ENCODE results near the gene NEIL1. TPM values are rescaled to one million over a fixed set of nuclear protein-coding genes. Genes with fewer than 3 reads are reported as not detected.

The NEIL1 gene
- total RNA-seq, 1 donor, result 3.6 TPM

- Histone ChIP-seq H3K36me3 (ENCODE audit: insufficient read depth, low read length) (no peaks in the 10 kb centered on the region), H3K4me3 (ENCODE audit: insufficient read depth, low read length) (no peak overlapping the region), H3K4me2 (ENCODE audit: insufficient read depth, low read length) (no peak overlapping the region), H3K4me1 (ENCODE audit: insufficient read depth, low read length) (no peaks in the 10 kb centered on the region), H3K27ac (ENCODE audit: low read depth, low read length) (no peak overlapping the region), H2AFZ (ENCODE audit: low read length) (no peak overlapping the region), H3K9me3 (ENCODE audit: low read depth, low read length) (no peaks in the 10 kb centered on the region), H3K27me3 (ENCODE audit: insufficient read depth, low read length) (peaks cover 5% of the 10 kb centered on the region), H4K20me1 (ENCODE audit: insufficient read depth, low read length) (no peaks in the 10 kb centered on the region), H3K79me2 (ENCODE audit: insufficient read depth, low read length) (no peaks in the 10 kb centered on the region)
- TF ChIP-seq CTCF (IDR thresholded peaks at IDR 0.05; ENCODE audit: extremely low read depth, low read depth, low read length), result no peak
- DNase-seq (ENCODE audit: insufficient read length, low spot score, missing footprints), result no peak
These were observed 20.9 kb upstream of the NEIL1 start for GRCh38 chr15:75325922-75326321.

- no peak overlapping the region for H3K4me2 ChIP-seq (ENCODE audit: insufficient read depth, low read length)
- H3K79me2 ChIP-seq (ENCODE audit: insufficient read depth, low read length), result no peaks in the 10 kb centered on the region
- H4K20me1 ChIP-seq (ENCODE audit: insufficient read depth, low read length), result no peaks in the 10 kb centered on the region
- TF ChIP-seq CTCF (IDR thresholded peaks at IDR 0.05; ENCODE audit: extremely low read depth, low read depth, low read length), result no peak
- H3K27ac ChIP-seq (ENCODE audit: low read depth, low read length), result no peak overlapping the region
- no peaks in the 10 kb centered on the region for H3K36me3 ChIP-seq (ENCODE audit: insufficient read depth, low read length)
- H3K4me1 ChIP-seq (ENCODE audit: insufficient read depth, low read length), result no peaks in the 10 kb centered on the region
- no peak overlapping the region for H3K4me3 ChIP-seq (ENCODE audit: insufficient read depth, low read length)
- no peak overlapping the region for H2AFZ ChIP-seq (ENCODE audit: low read length)
- peaks cover under 1% of the 10 kb centered on the region for H3K27me3 ChIP-seq (ENCODE audit: insufficient read depth, low read length)
- DNase-seq (ENCODE audit: insufficient read length, low spot score, missing footprints), result no peak
- H3K9me3 ChIP-seq (ENCODE audit: low read depth, low read length), result no peaks in the 10 kb centered on the region
These were observed 19.8 kb upstream of the NEIL1 start for GRCh38 chr15:75327005-75327404.

- Histone ChIP-seq H3K27me3 (ENCODE audit: insufficient read depth, low read length) (no peaks in the 10 kb centered on the region), H3K36me3 (ENCODE audit: insufficient read depth, low read length) (no peaks in the 10 kb centered on the region), H3K27ac (ENCODE audit: low read depth, low read length) (no peak overlapping the region), H3K4me1 (ENCODE audit: insufficient read depth, low read length) (no peaks in the 10 kb centered on the region), H3K4me2 (ENCODE audit: insufficient read depth, low read length) (no peak overlapping the region), H4K20me1 (ENCODE audit: insufficient read depth, low read length) (no peaks in the 10 kb centered on the region), H3K9me3 (ENCODE audit: low read depth, low read length) (no peaks in the 10 kb centered on the region), H2AFZ (ENCODE audit: low read length) (no peak overlapping the region), H3K4me3 (ENCODE audit: insufficient read depth, low read length) (no peak overlapping the region), H3K79me2 (ENCODE audit: insufficient read depth, low read length) (no peaks in the 10 kb centered on the region)
- no peak for DNase-seq (ENCODE audit: insufficient read length, low spot score, missing footprints)
- no peak for TF ChIP-seq CTCF (IDR thresholded peaks at IDR 0.05; ENCODE audit: extremely low read depth, low read depth, low read length)
These were observed 19.3 kb upstream of the NEIL1 start for GRCh38 chr15:75327491-75327890.

GRCh38 chr15:75328493-75329314 is 18.1 kb upstream of the NEIL1 start:
- Histone ChIP-seq H3K9me3 (ENCODE audit: low read depth, low read length) (no peaks in the 10 kb centered on the region), H3K4me2 (ENCODE audit: insufficient read depth, low read length) (no peak overlapping the region), H3K4me3 (ENCODE audit: insufficient read depth, low read length) (no peak overlapping the region), H3K79me2 (ENCODE audit: insufficient read depth, low read length) (no peaks in the 10 kb centered on the region), H3K27me3 (ENCODE audit: insufficient read depth, low read length) (no peaks in the 10 kb centered on the region), H3K27ac (ENCODE audit: low read depth, low read length) (no peak overlapping the region), H3K4me1 (ENCODE audit: insufficient read depth, low read length) (no peaks in the 10 kb centered on the region), H4K20me1 (ENCODE audit: insufficient read depth, low read length) (no peaks in the 10 kb centered on the region), H2AFZ (ENCODE audit: low read length) (no peak overlapping the region), H3K36me3 (ENCODE audit: insufficient read depth, low read length) (no peaks in the 10 kb centered on the region)
- no peak for TF ChIP-seq CTCF (IDR thresholded peaks at IDR 0.05; ENCODE audit: extremely low read depth, low read depth, low read length)
- no peak for DNase-seq (ENCODE audit: insufficient read length, low spot score, missing footprints)

Data from osteoblast (primary cell).